Kidney capillary endothelial cell (primary cell): ENCODE results near the gene PRKACG.

ENCODE experiments used
- DNase-seq: peaks from one replicate; pipeline ENCODE4 v3.0.0-alpha.2; 2018; ENCODE audit warnings: low spot score

PRKACG gene

GRCh38 chr9:68981789-68982188 is 32.1 kb downstream of the PRKACG start:
- DNase-seq, result no peak

GRCh38 chr9:68980341-68980914 is 33.5 kb downstream of the PRKACG start:
- no peak for DNase-seq

- DNase-seq, result peak; percentile 13
Observed at GRCh38 chr9:68979538-68980314, 34.2 kb downstream of the PRKACG start.

- no peak for DNase-seq
Observed at GRCh38 chr9:68978501-68978900, 35.4 kb downstream of the PRKACG start.

GRCh38 chr9:68978066-68978465 is 35.8 kb downstream of the PRKACG start:
- no peak for DNase-seq

GRCh38 chr9:68975365-68976043 is 38.4 kb downstream of the PRKACG start:
- no peak for DNase-seq

- no peak for DNase-seq
Observed at GRCh38 chr9:68974901-68975300, 39.0 kb downstream of the PRKACG start.

GRCh38 chr9:68974431-68974830 is 39.5 kb downstream of the PRKACG start:
- no peak for DNase-seq

- DNase-seq, result no peak
Observed at GRCh38 chr9:68973619-68974018, 40.3 kb downstream of the PRKACG start.

GRCh38 chr9:68970151-68970550 is 43.8 kb downstream of the PRKACG start:
- DNase-seq, result no peak

- no peak for DNase-seq
Observed at GRCh38 chr9:68969538-68969937, 44.4 kb downstream of the PRKACG start.

- no peak for DNase-seq
Observed at GRCh38 chr9:68967800-68968199, 46.1 kb downstream of the PRKACG start.

GRCh38 chr9:68966496-68966944 is 47.4 kb downstream of the PRKACG start:
- no peak for DNase-seq

- no peak for DNase-seq
Observed at GRCh38 chr9:68964765-68965164, 49.1 kb downstream of the PRKACG start.

- no peak for DNase-seq
Observed at GRCh38 chr9:68964102-68964541, 49.8 kb downstream of the PRKACG start.

GRCh38 chr9:68963416-68963815 is 50.5 kb downstream of the PRKACG start:
- DNase-seq, result no peak
